Measurements from ENCODE around the gene ZNF580. TPM values are rescaled to one million over a fixed set of nuclear protein-coding genes. Genes with fewer than 3 reads are reported as not detected.
A peak's percentile ranks its signal among the peaks of the same experiment; 100 is the strongest.

The ZNF580 gene
- total and polyA plus RNA-seq, 9 of the 15 experiments (the other 6 are each of a cell fraction or from before 2014, with no cell fraction given), result 2.3 to 47.4 (median 6.0) TPM

- TF ChIP-seq, protein P1, sequence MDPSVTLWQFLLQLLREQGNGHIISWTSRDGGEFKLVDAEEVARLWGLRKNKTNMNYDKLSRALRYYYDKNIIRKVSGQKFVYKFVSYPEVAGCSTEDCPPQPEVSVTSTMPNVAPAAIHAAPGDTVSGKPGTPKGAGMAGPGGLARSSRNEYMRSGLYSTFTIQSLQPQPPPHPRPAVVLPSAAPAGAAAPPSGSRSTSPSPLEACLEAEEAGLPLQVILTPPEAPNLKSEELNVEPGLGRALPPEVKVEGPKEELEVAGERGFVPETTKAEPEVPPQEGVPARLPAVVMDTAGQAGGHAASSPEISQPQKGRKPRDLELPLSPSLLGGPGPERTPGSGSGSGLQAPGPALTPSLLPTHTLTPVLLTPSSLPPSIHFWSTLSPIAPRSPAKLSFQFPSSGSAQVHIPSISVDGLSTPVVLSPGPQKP (CRISPR knock-in tag; IDR thresholded peaks at IDR 0.05), result no peak
- TF ChIP-seq TCF7L2 (IDR thresholded peaks at IDR 0.05; ENCODE audit: low read depth, low read length) (no peak), THRAP3 (IDR thresholded peaks at IDR 0.05; ENCODE audit: borderline replicate concordance) (no peak), ZSCAN32 (CRISPR knock-in tag; IDR thresholded peaks at IDR 0.05) (peak; percentile 33; the same call in 1 of the 2 replicates), NFYB (IDR thresholded peaks at IDR 0.05; ENCODE audit: extremely low read depth, insufficient read length) (no peak), MECOM (CRISPR knock-in tag; IDR thresholded peaks at IDR 0.05) (0 out of 2 replicates have a peak, but pooled peaks have one; percentile 11), SIN3B (IDR thresholded peaks at IDR 0.05; ENCODE audit: low read depth) (no peak), SNRNP70 (optimal IDR thresholded peaks at IDR 0.05; ENCODE audit: low read depth, low read length) (no peak), HNRNPK (IDR thresholded peaks at IDR 0.05; ENCODE audit: low read depth, low read length, poor library complexity, severe bottlenecking) (no peak), TEAD4 (IDR thresholded peaks at IDR 0.05; ENCODE audit: low read length) (no peak), TEAD4 (CRISPR knock-in tag; IDR thresholded peaks at IDR 0.05; ENCODE audit: borderline replicate concordance) (no peak), BCOR (IDR thresholded peaks at IDR 0.05) (peak; percentile 99), SMARCA5 (IDR thresholded peaks at IDR 0.05) (0 out of 2 replicates have a peak, but pooled peaks have one; percentile 41), MAFF (IDR thresholded peaks at IDR 0.05; ENCODE audit: low read length) (no peak), POLR2AphosphoS5 (IDR thresholded peaks at IDR 0.05; ENCODE audit: control insufficient read depth, insufficient read depth, low read depth, low read length) (no peak), PHB2 (IDR thresholded peaks at IDR 0.05; ENCODE audit: low read depth) (no peak), CBX3 (IDR thresholded peaks at IDR 0.05; ENCODE audit: borderline replicate concordance in 1 of 2, low read length in 2 of 2) (no peak), FOXM1 (IDR thresholded peaks at IDR 0.05; ENCODE audit: low read depth) (no peak), FOXM1 (CRISPR knock-in tag; IDR thresholded peaks at IDR 0.05; ENCODE audit: low read depth) (no peak), ZNF133 (CRISPR knock-in tag; IDR thresholded peaks at IDR 0.05) (no peak), CAMTA2 (CRISPR knock-in tag; conservative IDR thresholded peaks at IDR 0.05) (no peak), SMAD2 (IDR thresholded peaks at IDR 0.05; ENCODE audit: low read depth, low read length) (no peak), TRIM28 (IDR thresholded peaks at IDR 0.05) (no peak)
- TF ChIP-seq, protein P2, sequence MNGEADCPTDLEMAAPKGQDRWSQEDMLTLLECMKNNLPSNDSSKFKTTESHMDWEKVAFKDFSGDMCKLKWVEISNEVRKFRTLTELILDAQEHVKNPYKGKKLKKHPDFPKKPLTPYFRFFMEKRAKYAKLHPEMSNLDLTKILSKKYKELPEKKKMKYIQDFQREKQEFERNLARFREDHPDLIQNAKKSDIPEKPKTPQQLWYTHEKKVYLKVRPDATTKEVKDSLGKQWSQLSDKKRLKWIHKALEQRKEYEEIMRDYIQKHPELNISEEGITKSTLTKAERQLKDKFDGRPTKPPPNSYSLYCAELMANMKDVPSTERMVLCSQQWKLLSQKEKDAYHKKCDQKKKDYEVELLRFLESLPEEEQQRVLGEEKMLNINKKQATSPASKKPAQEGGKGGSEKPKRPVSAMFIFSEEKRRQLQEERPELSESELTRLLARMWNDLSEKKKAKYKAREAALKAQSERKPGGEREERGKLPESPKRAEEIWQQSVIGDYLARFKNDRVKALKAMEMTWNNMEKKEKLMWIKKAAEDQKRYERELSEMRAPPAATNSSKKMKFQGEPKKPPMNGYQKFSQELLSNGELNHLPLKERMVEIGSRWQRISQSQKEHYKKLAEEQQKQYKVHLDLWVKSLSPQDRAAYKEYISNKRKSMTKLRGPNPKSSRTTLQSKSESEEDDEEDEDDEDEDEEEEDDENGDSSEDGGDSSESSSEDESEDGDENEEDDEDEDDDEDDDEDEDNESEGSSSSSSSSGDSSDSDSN (IDR thresholded peaks at IDR 0.05; ENCODE audit: borderline replicate concordance in 1 of 2, low read depth in 2 of 2, low read length in 2 of 2), result no peak
- TF ChIP-seq, protein P3, sequence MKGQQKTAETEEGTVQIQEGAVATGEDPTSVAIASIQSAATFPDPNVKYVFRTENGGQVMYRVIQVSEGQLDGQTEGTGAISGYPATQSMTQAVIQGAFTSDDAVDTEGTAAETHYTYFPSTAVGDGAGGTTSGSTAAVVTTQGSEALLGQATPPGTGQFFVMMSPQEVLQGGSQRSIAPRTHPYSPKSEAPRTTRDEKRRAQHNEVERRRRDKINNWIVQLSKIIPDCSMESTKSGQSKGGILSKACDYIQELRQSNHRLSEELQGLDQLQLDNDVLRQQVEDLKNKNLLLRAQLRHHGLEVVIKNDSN (CRISPR knock-in tag; IDR thresholded peaks at IDR 0.05), result no peak
- TF ChIP-seq, protein P4, sequence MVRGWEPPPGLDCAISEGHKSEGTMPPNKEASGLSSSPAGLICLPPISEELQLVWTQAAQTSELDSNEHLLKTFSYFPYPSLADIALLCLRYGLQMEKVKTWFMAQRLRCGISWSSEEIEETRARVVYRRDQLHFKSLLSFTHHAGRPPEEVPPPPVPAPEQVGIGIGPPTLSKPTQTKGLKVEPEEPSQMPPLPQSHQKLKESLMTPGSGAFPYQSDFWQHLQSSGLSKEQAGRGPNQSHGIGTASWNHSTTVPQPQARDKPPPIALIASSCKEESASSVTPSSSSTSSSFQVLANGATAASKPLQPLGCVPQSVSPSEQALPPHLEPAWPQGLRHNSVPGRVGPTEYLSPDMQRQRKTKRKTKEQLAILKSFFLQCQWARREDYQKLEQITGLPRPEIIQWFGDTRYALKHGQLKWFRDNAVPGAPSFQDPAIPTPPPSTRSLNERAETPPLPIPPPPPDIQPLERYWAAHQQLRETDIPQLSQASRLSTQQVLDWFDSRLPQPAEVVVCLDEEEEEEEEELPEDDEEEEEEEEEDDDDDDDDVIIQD (CRISPR knock-in tag; IDR thresholded peaks at IDR 0.05), result no peak
Measured at GRCh38 chr19:55601084-55601483, 39.7 kb upstream of the ZNF580 start (continued).
